RPMI8226 (cell line): ENCODE data around the gene FRMD4A.

ENCODE experiments used
- DNase-seq: peaks from one replicate; pipeline ENCODE4 v3.0.0-alpha.2; 2015

The FRMD4A gene

GRCh38 chr10:13681960-13682359 lies 648.8 kb downstream of the FRMD4A start:
- DNase-seq = no peak

GRCh38 chr10:13681528-13681927 lies 649.2 kb downstream of the FRMD4A start:
- DNase-seq = no peak

GRCh38 chr10:13681095-13681494 lies 649.6 kb downstream of the FRMD4A start:
- no peak for DNase-seq

- no peak for DNase-seq
These were observed 652.5 kb downstream of the FRMD4A start for GRCh38 chr10:13678101-13678843.

- no peak for DNase-seq
These were observed 655.8 kb downstream of the FRMD4A start for GRCh38 chr10:13674645-13675588.

GRCh38 chr10:13673156-13673555 lies 657.6 kb downstream of the FRMD4A start:
- no peak for DNase-seq

- DNase-seq = no peak
These were observed 658.2 kb downstream of the FRMD4A start for GRCh38 chr10:13672548-13672947.

- no peak for DNase-seq
These were observed 658.8 kb downstream of the FRMD4A start for GRCh38 chr10:13671904-13672303.

GRCh38 chr10:13670311-13670710 lies 660.4 kb downstream of the FRMD4A start:
- no peak for DNase-seq

- DNase-seq = no peak
These were observed 660.8 kb downstream of the FRMD4A start for GRCh38 chr10:13669901-13670300.

GRCh38 chr10:13669182-13669855 lies 661.4 kb downstream of the FRMD4A start:
- no peak for DNase-seq

GRCh38 chr10:13668126-13668525 lies 662.6 kb downstream of the FRMD4A start:
- DNase-seq = no peak

- no peak for DNase-seq
These were observed 665.0 kb downstream of the FRMD4A start for GRCh38 chr10:13665516-13666262.

GRCh38 chr10:13661256-13661655 lies 669.5 kb downstream of the FRMD4A start:
- no peak for DNase-seq

- no peak for DNase-seq
These were observed 670.2 kb downstream of the FRMD4A start for GRCh38 chr10:13660551-13660920.

GRCh38 chr10:13659887-13660550 lies 670.7 kb downstream of the FRMD4A start:
- peak; percentile 58 for DNase-seq

- no peak for DNase-seq
These were observed 671.6 kb downstream of the FRMD4A start for GRCh38 chr10:13658871-13659685.

- no peak for DNase-seq
These were observed 672.5 kb downstream of the FRMD4A start for GRCh38 chr10:13658264-13658663.

- DNase-seq = no peak
These were observed 673.5 kb downstream of the FRMD4A start for GRCh38 chr10:13657101-13657680.

GRCh38 chr10:13656337-13657100 lies 674.2 kb downstream of the FRMD4A start:
- DNase-seq = no peak
